NCI-H2029 treated with DMSO at 0.1 percent for 48 hours (cell line): Measurements from ENCODE around the gene MYOG.

Experiments
- DNase-seq: peaks from one replicate; lab custom pipeline; 2025; lab: John Stamatoyannopoulos, UW

MYOG gene

DNA sequence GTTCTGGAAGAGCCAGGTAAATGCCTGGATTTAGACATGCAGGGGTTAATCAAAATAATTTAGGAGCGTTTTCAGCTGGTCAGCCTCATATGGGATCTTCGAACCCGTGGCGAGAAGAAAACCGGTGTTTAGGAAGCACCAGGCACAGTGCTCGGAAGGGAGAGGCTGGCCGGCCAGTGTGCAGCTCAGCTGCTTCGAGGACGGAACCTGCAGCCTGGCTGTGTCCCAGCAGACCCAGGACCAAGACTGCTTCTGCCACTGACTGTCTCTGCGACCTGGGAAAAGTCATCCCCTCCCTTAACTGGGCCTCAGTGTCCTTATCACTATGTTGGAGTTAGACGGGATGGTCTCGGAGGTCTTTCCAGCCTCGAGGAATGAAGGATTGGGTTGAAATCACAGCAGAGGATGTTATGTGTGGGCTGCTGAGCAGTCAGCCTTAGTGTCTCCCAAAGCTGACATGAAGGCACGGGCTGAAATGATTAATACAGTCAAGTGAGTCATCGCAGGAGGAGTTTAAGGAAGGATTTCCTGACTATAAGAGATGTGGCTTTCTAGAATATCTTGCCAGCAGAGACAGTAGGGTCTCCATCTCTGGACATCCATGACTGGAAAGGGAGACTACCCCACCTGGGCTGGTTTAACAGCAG lies 38.7 kb downstream of the MYOG start:
- no peak for DNase-seq

DNA sequence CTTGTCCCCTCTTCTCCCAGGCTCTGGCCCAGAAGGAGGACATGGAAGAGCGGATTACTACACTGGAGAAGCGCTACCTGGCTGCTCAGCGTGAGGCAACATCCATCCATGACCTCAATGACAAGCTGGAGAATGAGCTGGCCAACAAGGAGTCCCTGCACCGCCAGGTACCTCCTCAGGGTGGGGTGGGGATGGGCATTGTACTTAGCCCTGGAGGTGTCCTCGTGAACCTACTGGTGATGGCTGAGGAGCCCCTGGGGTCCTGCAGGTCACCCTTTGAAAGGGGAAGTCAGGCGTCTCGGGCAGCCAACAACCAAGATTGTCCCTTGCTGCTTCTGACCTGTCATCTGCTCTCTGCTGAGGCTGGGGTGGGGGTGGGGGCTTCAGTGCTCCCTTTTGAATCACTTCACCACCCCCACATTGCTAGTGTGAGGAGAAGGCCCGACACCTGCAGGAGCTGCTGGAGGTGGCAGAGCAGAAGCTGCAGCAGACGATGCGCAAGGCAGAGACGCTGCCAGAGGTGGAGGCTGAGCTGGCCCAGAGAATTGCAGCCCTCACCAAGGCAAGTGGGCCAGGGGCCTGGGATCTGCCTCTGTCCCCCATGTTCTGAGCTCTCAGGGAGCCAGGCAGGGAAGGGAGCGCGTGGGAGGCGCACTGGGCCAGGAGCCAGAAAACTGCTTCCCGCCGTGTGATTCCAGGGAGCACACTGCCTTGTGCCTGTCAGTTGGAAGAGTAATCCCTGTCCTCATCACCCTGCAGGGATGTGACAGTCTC lies 39.8 kb downstream of the MYOG start:
- DNase-seq: no peak

DNA sequence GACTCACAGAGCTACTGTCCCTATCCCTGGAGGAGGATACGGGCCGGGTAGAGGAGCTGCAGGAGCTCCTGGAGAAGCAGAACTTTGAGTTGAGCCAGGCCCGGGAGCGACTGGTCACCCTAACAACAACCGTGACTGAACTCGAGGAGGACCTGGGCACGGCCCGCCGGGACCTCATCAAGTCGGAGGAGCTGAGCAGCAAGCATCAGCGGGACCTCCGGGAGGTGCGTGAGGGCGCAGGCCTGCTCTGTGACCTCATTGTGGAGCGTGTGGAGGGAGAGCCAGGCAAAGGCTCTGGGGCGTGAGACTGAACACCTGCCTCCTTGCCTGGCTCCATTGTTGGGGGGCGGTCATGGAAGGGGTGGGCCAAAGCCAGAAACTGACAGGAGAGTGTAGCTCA lies 40.5 kb downstream of the MYOG start:
- no peak for DNase-seq

DNA sequence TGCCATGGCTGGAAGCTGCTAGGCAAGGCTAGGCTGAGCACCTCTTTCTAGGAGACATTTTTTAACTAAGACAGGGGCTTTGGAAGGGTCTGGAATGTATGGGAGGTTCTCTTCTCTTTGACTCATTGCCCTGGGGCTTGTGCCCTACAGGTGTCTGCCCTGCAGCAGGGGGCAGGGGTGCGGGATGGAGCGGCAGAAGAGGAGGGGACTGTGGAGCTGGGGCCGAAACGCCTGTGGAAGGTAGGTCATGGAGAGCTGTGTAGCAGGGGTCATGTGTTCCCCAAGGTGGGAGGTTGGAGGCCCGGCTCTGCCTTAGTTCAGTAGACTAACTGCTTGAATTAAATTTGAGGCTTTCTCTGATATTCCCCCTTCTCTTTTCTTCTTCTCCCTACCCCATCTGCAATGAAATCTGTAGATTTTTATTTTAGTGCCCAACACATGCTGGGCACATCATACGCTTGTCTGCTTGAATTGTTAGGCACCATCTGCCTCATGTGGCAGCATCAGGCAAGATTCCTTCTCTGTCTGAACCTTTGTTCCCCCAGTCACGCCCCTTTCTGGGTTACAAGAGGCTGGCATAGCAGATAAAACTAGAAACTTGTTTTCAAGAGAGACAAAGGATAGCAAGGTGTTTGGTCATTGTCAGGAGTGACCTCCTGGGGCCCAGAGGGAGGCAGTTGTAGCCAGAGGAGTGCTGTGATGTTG lies 41.1 kb downstream of the MYOG start:
- no peak for DNase-seq

DNA sequence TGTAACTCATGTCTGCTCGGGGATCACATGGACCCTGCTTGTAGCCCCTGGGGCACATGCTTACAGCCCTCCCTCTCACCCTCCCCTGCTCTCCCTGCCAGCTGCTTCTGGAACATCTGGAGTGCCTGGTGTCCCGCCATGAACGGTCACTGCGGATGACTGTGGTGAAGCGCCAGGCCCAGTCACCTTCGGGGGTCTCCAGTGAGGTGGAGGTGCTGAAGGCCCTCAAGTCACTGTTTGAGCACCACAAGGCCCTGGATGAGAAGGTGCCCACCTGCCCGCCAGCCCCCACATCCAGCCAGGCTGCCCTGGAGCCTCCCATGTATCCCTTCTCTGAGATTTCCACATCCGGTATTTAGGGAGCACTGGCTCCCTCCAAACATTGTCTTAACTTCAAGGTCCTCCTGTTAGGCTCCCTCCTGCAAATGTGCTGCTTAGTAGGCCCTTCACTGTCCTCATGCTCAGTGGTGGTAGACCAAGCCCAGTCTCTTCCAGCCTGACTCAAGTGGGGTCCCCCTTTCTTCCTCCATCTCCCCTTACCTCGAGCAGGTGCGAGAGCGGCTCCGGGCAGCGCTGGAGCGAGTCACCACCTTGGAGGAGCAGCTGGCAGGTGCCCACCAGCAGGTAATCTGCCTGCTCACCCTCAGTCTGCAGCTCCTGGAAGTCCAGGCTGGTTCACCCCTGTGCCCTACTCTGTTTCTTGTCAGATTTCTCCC lies 41.8 kb downstream of the MYOG start:
- DNase-seq: no peak

DNA sequence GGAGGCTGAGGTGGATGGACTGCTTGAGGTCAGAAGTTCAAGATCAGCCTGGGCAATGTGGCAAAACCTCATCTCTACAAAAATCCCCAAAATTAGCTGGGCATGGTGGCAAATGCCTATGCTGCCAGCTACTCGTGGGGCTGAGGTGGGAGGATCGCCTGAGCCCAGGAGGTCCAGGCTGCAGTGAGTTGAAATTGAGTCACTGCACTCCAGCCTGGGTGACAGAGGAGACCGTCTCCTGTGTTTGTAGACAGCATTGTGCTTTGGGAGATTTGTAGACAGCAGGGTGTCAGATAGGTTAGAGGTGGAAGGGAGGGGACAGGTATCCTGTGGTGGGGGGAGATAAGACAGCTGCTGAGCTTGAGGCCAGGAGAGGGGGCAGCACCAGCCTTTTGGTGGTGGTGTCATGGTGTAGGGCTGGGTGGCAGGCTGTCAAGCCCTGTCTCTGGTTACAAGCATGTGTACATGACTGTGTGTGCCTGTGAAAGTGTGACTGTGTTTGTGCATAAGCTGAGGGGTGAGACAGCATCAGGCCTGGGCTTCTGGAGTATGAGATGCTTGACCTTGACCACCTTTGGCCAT lies 44.4 kb downstream of the MYOG start:
- no peak for DNase-seq

DNA sequence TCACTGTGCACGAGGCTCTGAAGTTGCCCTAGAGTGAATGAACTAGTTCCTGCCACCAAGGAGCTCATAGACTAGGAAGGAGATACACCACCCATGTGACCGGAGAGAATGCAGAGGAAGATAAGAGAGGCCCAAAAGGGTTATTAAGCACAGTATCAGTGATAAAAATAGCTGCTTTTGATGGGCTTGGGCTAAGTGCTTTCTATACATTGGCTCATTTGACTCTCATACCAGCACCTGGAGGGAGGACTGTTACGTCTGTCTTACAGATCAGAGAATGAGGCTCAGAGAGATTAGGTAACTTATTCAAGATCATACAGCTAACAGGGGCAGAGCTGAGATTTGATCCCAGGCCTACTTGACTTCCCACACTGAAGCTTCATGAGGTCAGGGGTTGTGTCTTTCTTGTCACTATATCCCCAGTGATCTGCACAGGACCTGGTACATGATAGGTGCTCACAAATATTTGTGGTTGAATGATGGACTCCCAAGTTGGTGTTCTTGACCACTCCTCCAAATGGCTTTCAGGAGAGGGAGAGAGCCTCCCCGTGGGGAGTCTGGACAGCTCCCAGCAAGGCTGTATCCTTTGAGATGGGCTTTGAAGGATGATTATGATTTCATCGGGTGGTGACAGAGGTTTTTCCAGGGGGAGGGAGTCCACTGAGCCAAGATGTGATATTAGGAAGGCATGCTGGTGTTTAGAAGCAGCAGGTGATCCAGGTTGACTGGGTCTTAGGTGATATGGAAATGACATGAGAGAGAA lies 45.1 kb downstream of the MYOG start:
- DNase-seq: no peak

DNA sequence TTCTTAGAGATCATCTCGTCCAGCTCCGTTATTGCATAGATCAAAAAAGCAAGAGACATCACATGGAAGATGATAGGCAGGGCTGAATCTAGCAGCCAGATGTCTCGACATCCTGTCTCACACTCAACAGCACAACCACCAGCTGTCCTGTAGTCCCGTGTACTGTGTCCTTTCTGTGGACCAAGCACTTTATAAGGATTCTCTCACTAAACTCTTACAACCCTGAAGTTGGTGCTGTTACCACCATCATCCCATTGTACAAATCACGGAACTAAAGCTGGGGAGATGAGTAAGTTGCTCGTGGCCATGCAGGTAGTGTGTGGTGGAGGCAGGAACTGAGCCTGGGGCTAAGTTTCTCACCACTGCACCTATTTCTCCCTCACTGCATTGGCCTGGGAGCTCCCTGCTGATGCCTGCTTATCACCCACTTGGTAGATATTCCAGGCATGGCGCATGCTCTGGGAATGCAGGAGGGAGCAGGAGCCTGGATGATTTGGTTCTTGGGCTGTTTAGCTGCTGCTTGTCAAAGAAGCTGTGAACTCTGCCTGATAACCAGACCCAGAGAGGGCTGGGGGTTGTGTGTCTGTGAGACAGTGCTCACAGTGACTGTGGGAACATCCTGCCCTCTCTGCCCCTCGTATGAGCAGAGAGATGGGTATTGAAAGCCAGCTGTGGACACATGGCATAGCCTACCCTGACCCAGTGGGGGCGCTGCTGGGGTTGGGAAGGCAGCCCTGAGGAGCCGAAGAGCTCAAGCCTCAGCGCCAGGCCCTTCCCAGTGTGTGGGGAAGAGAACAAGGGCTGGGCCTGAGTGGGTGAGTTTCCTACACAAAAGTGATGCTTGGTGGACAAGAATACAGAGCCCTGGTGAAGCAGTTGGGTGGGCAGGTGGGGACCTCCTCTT lies 46.0 kb downstream of the MYOG start:
- no peak for DNase-seq

DNA sequence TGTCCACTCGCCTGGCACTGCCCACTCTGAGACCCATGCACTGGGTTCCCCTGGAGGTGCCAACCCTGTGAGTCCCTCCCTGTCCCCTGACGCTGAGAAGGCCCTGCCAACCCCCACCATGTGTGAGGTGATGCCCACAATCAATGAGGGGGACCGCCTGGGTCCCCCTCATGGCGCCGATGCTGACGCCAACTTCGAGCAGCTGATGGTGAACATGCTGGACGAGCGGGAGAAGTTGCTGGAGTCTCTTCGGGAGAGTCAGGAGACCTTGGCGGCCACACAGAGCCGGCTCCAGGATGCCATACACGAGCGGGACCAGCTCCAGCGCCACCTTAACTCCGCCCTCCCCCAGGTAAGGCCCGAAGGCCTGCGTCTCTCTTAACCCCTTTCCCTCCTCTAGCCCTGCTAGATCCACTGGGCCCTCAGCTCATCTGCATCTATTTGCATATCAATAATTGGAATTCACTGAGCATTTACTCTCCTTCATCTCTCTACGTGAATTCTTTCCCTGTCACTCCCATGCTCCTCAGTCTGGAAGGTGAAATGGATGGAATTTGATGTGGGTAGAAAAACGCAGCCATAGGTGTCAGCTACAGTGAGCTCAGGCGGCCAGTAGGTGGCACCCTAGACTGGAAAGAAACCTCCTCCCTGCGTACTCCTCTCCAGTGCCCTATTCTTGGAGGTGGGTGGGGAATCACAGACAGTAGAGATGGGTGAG lies 46.8 kb downstream of the MYOG start:
- DNase-seq: peak; percentile 57

DNA sequence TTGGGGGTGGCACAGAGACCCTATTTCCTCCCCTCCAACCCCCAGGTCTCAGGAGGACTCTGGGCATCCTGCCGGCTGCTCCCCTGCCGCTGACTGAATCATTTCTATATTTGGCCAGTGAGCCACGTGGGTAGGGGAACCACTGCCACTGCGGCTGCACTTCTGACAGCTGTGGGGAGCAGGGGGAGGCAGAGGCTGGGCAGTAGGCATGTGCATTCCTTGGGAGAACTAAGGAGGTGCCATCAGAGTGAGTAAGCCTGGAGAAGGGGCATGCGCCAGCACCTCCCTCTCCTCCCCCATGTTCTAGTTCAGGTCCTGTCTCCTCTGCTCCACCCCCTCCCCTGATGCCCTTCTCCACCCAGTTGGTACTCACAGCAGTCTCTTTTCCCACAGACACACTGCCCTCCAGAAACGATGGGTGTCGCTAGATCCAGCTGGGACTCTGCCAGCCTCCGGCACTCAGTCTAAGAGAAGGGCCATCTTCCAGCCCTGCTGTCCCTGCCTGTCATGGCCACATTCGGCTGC lies 47.5 kb downstream of the MYOG start:
- DNase-seq: no peak

DNA sequence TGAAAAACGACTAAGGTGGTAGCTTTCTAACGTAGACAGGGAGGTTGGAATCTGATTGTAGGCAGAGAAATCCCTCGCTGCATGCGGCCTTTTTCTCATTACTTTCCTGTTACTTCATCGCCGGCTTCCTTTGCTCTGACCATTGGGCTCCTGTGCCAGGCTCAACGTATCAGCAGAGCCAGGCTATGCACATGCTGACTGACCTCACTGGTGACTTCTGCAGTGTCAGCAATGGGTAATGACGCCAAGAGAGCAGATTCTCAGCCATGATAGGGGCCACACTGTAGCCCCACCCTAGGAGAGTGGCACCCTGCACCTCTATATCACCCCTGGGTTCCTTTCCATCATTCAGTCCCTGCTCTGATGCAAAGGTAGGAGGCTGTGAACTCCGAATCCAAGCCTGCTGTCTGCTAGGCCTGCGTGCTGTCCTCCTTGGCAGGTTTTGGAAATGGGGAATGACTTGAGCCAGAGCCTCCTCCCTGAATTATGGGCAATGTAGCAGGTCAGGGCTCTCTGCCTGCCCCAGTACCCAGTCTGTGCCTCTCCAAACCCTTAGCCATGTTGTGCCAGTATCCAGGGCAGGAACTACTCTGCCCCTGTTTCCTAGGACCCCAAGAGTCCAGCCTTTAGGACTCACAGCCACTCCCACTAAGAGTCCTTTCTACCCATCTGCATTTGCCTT lies 48.2 kb downstream of the MYOG start:
- no peak for DNase-seq

DNA sequence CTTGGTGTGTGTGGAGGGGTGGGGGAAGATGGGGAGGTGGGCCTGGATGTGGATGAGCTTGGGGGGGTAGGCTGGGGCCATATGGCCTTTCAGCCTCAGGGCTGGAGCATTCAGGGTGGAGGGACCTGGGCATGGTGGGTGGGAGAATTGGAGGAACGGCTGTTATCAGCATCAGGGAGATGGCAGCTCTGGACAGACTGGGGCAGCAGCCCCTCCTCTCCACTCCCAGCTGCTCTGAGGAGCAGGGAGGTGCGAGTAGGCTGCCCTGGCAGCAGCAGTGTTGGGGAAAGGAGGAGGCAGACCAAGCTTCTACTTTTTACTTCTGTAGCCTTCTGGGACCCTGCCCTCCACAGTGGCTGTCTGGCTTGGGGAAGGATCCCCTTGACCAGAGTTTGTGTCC lies 49.3 kb downstream of the MYOG start:
- DNase-seq: no peak

DNA sequence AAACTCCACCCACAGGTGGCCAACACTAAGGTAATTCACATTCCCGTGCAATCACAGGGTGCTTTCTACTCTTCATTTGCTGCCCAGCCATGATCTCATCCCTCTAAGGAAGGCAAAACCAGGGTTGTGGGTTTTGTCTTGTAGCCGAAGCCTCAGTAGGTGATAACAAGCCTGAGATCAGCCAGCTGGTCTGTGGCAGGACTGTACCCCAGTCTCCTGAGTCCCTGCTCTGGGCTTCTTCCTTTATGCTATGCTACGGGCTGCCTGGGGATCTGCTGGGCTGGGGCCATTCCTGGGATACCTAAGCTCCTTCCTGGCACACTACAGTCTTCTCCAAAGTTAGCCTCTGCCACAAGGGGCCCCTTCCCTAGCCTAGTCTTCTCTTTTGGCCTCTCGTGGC lies 49.7 kb downstream of the MYOG start:
- no peak for DNase-seq

DNA sequence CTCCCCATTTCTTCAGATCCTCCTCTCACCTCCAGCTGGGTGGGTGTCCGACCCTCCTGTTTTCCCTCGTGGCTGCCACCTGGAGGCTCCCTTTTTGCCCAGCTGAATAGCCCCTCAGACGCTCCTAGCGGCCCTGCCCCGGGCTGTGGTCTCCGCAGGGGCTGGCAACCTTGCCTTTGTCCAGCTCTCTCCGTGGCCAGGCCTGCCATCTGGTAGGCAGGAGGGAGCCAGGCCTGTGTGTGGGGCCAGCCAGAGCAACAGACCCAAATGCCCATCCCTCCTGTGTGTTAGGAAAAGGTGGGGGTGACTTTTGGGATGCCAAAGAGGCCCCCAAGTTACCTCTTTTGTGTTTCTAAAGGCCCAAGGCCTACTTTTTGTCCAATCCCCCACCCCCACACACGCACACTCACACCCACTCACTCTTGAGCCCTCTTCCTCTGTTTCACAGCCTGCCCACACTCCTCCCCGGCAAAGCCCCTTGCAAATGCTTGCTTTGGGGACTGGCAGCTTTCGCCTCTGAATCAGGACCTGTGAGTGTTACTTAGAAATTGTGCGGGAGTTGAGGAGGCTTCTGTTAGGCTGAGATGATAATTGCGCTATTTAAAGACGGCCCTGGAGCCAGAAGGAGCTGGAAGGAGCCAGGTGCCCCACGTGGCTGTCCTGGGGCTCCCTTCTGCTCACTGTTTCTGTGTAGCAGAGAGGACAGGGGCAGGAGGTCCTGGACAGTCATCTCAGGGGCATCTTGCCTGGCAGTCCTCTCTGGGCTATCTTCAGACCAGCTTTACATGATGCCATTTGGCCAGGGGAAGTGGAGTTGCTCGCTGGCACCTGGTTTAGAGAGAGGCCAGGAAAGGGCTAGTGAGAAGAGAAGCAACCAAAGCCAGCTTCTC lies 50.5 kb downstream of the MYOG start:
- no peak for DNase-seq

DNA sequence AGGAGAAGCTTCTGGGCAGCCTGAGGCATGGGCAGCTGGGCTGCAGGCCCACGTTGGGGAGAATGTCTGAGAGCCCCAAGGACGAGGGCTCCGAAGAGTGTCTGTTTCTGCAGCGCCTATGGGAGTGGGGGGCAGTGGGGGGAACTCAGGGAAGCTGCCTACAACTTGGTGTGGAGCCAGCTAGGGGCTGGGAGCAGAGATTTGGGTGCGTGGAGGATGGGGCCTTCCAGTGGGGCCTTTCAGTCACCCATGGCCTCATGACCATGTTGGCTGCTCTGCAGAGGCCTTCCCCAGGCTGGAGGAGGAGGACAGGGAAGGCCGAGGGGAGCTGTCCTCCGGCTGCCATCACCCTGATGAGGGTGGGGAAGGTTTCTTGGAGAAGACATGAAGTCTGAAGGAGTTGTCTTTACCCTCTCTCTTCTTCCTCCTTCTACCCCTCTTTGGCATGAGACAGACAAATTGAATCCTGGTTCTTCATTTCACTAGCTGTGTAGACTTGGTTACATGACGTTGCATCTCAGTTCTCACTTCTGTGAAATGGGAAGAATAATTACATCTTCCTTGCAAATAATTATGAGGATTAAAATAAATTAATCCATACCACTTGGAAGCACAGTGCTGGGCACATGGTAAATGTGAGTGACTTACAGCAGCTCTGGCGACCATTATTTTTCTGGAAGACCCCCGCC lies 51.2 kb downstream of the MYOG start:
- DNase-seq: no peak

DNA sequence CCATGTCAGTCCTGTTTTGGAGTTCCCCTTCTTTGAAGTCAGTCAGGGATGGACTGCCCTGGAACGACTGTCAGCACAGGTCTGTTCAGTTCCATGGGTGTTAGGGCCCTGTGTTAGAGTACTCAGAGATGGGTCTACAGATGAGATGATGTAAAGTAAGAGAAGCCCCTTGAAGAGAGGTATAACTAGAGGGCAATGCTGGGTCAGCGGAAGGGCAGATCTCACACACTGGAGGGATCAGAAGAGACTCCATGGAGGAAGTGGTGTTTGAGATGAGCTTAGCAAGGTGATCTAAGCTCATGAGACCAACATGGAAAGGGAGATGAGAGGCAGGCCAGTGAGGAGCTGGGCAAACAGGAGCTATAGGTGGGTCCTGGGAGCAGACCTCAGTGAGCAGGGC lies 51.9 kb downstream of the MYOG start:
- no peak for DNase-seq

DNA sequence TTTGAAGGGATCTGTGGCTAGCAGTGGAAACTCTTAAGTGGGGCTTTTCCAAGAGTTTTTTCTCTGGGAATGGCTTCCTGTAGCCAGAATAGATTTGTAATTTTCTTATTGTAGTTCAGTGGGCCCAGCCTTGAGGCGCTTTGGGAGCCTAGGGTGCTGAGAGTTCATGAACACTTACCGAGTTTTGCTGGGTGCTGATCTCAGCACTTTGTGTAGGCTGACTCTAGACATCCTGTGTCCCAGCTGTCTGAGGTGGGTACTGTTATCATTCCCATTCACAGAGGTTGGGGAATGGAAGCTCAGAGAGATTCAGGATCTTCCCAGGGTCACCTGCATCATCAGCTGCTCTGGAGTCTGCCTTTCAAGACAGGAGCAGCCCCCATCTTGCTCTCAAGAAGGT lies 52.5 kb downstream of the MYOG start:
- no peak for DNase-seq
